Mesendoderm (in vitro differentiated cells): ENCODE measurements around the gene SRXN1.
"Not testable (repeated sequence)": the region's sequence is repeated elsewhere in the genome, so short reads cannot be mapped to it uniquely, and the experiment has no call there.

ENCODE experiments used
- DNase-seq: peaks from one replicate; pipeline ENCODE4 v3.0.0; 2013
- H2AK5ac ChIP-seq: 2 replicates; pipeline ENCODE4 v1.6.1; 2013; ENCODE audit warnings: low read length, inconsistent platforms
- H2BK120ac ChIP-seq: 2 replicates; pipeline ENCODE4 v1.6.1; 2013; ENCODE audit warnings: low read depth, mild to moderate bottlenecking, low read length, moderate library complexity, mixed read lengths
- H2BK15ac ChIP-seq: replicated peaks from 2 replicates; pipeline ENCODE4 v1.6.1; 2013; ENCODE audit warnings: low read depth, mild to moderate bottlenecking, moderate library complexity
- H2BK5ac ChIP-seq: 2 replicates; pipeline ENCODE4 v1.6.1; 2013; ENCODE audit warnings: low read length, inconsistent platforms
- H3K18ac ChIP-seq: 2 replicates; pipeline ENCODE4 v1.6.1; 2013; ENCODE audit warnings: mild to moderate bottlenecking, low read length, mixed read lengths
- H3K23ac ChIP-seq: one replicate; pipeline ENCODE4 v1.6.1; 2013; ENCODE audit warnings: low read length
- H3K27ac ChIP-seq: 2 replicates; pipeline ENCODE4 v1.5.1; 2013; ENCODE audit warnings: low read depth, mild to moderate bottlenecking, inconsistent platforms, low read length, moderate library complexity
- H3K27me3 ChIP-seq: 2 replicates; pipeline ENCODE4 v1.6.1; 2013; ENCODE audit warnings: low read length, control low read depth, mild to moderate bottlenecking, inconsistent platforms; ENCODE audit not compliant: insufficient read depth, poor library complexity
- H3K36me3 ChIP-seq: 2 replicates; pipeline ENCODE4 v1.6.1; 2013; ENCODE audit warnings: low read length, inconsistent platforms; ENCODE audit not compliant: control insufficient read depth, insufficient read depth
- H3K4ac ChIP-seq: one replicate; pipeline ENCODE4 v1.6.1; 2013; ENCODE audit warnings: low read depth, mild to moderate bottlenecking, low read length, moderate library complexity
- H3K4me1 ChIP-seq: 2 replicates; pipeline ENCODE4 v1.6.1; 2013; ENCODE audit warnings: low read depth, low read length, inconsistent platforms; ENCODE audit not compliant: control insufficient read depth
- H3K4me2 ChIP-seq: 2 replicates; pipeline ENCODE4 v1.6.1; 2013; ENCODE audit warnings: low read length
- H3K4me3 ChIP-seq: 2 replicates; pipeline ENCODE4 v1.5.1; 2013; ENCODE audit warnings: mild to moderate bottlenecking, low read length
- H3K56ac ChIP-seq: one replicate; pipeline ENCODE4 v1.6.1; 2013; ENCODE audit warnings: low read length
- H3K79me1 ChIP-seq: 2 replicates; pipeline ENCODE4 v1.6.1; 2013; ENCODE audit warnings: low read length, inconsistent platforms
- H3K79me2 ChIP-seq: 2 replicates; pipeline ENCODE4 v1.6.1; 2013; ENCODE audit warnings: mild to moderate bottlenecking, low read length; ENCODE audit not compliant: control insufficient read depth, insufficient read depth
- H3K9ac ChIP-seq: 2 replicates; pipeline ENCODE4 v1.6.1; 2013; ENCODE audit warnings: low read length, inconsistent platforms
- H4K5ac ChIP-seq: one replicate; pipeline ENCODE4 v1.6.1; 2013; ENCODE audit warnings: low read length
- H4K8ac ChIP-seq: one replicate; pipeline ENCODE4 v1.6.1; 2013; ENCODE audit warnings: low read depth, mild to moderate bottlenecking, control low read depth, low read length, moderate library complexity
- WGBS: extraction: QIAGEN DNeasy Blood & Tissue Kit; methylation state at CpG from one replicate; pipeline ENCODE4 v1.1.7; 2013; ENCODE audit warnings: low lambda C conversion rate, missing lambda C conversion rate; ENCODE audit not compliant: insufficient coverage; ENCODE audit errors: extremely low coverage; 5-methylcytosine and 5-hydroxymethylcytosine counted together

SRXN1 gene

GRCh38 chr20:697826-698225 lies 44.8 kb upstream of the SRXN1 start:
- Histone ChIP-seq H3K27ac (no peak overlapping the region), H3K56ac (no peak overlapping the region), H2BK15ac (no peak overlapping the region), H2AK5ac (no peak overlapping the region), H2BK120ac (no peak overlapping the region), H3K36me3 (no peaks in the 10 kb centered on the region), H3K4ac (no peak overlapping the region), H3K79me2 (no peaks in the 10 kb centered on the region), H3K4me3 (no peak overlapping the region), H3K9ac (no peak overlapping the region), H2BK5ac (no peak overlapping the region), H3K79me1 (no peaks in the 10 kb centered on the region), H3K27me3 (no peaks in the 10 kb centered on the region), H3K4me2 (no peak overlapping the region), H3K18ac (no peak overlapping the region), H4K5ac (no peak overlapping the region), H4K8ac (no peak overlapping the region), H3K4me1 (peaks cover 7% of the 10 kb centered on the region), H3K23ac (no peak overlapping the region)
- no CpG with 5 or more reads among the region's 9 CpGs for WGBS
- DNase-seq: no peak

GRCh38 chr20:695165-695866 lies 42.3 kb upstream of the SRXN1 start:
- no peak overlapping the region for H2BK5ac ChIP-seq
- DNase-seq: no peak
- no peaks in the 10 kb centered on the region for H3K36me3 ChIP-seq
- no CpG with 5 or more reads among the region's 2 CpGs for WGBS
- H3K18ac ChIP-seq: no peak overlapping the region
- H2BK120ac ChIP-seq: no peak overlapping the region
- H2BK15ac ChIP-seq: no peak overlapping the region
- no peak overlapping the region for H3K9ac ChIP-seq
- no peak overlapping the region for H3K27ac ChIP-seq
- H3K4me3 ChIP-seq: no peak overlapping the region
- no peak overlapping the region for H3K56ac ChIP-seq
- H4K5ac ChIP-seq: no peak overlapping the region
- no peak overlapping the region for H3K4me2 ChIP-seq
- no peaks in the 10 kb centered on the region for H3K79me1 ChIP-seq
- no peaks in the 10 kb centered on the region for H3K79me2 ChIP-seq
- no peak overlapping the region for H4K8ac ChIP-seq
- no peak overlapping the region for H2AK5ac ChIP-seq
- no peak overlapping the region for H3K23ac ChIP-seq
- H3K27me3 ChIP-seq: no peaks in the 10 kb centered on the region
- H3K4ac ChIP-seq: no peak overlapping the region
- H3K4me1 ChIP-seq: peaks cover 7% of the 10 kb centered on the region

- Histone ChIP-seq H3K23ac (no peak overlapping the region), H2AK5ac (no peak overlapping the region), H3K4me3 (no peak overlapping the region), H2BK120ac (no peak overlapping the region), H3K4me2 (no peak overlapping the region), H4K5ac (no peak overlapping the region), H3K18ac (no peak overlapping the region), H3K27ac (no peak overlapping the region), H3K36me3 (no peaks in the 10 kb centered on the region), H3K27me3 (no peaks in the 10 kb centered on the region), H3K9ac (no peak overlapping the region), H3K4ac (no peak overlapping the region), H3K79me2 (no peaks in the 10 kb centered on the region), H4K8ac (no peak overlapping the region), H2BK15ac (no peak overlapping the region), H3K56ac (no peak overlapping the region), H3K4me1 (peaks cover 4% of the 10 kb centered on the region), H2BK5ac (no peak overlapping the region), H3K79me1 (no peaks in the 10 kb centered on the region)
- WGBS: no CpG with 5 or more reads among the region's 4 CpGs
- DNase-seq: no peak
These were observed 41.5 kb upstream of the SRXN1 start for GRCh38 chr20:694496-694895.

- H2BK15ac ChIP-seq, H3K4me3 ChIP-seq, H2AK5ac ChIP-seq, H3K27ac ChIP-seq, H2BK5ac ChIP-seq, DNase-seq, H2BK120ac ChIP-seq, H3K4me1 ChIP-seq, H3K56ac ChIP-seq, H3K23ac ChIP-seq, H3K18ac ChIP-seq, H3K4me2 ChIP-seq, H3K9ac ChIP-seq, H3K36me3 ChIP-seq, H4K8ac ChIP-seq, H3K79me2 ChIP-seq, H3K79me1 ChIP-seq, H3K27me3 ChIP-seq, H3K4ac ChIP-seq, H4K5ac ChIP-seq: not testable (repeated sequence)
- WGBS: no CpG with 5 or more reads among the region's 10 CpGs
These were observed 40.8 kb upstream of the SRXN1 start for GRCh38 chr20:693786-694185.

GRCh38 chr20:692044-692443 lies 39.0 kb upstream of the SRXN1 start:
- Histone ChIP-seq H3K79me2 (no peaks in the 10 kb centered on the region), H3K27me3 (no peaks in the 10 kb centered on the region), H2AK5ac (no peak overlapping the region), H4K8ac (no peak overlapping the region), H3K4me3 (no peak overlapping the region), H3K23ac (no peak overlapping the region), H2BK5ac (no peak overlapping the region), H3K36me3 (no peaks in the 10 kb centered on the region), H3K4me2 (no peak overlapping the region), H3K9ac (no peak overlapping the region), H2BK15ac (no peak overlapping the region), H4K5ac (no peak overlapping the region), H3K79me1 (no peaks in the 10 kb centered on the region), H3K4me1 (no peaks in the 10 kb centered on the region), H2BK120ac (no peak overlapping the region), H3K18ac (no peak overlapping the region), H3K56ac (no peak overlapping the region), H3K4ac (no peak overlapping the region), H3K27ac (no peak overlapping the region)
- DNase-seq: no peak
- WGBS: no CpG with 5 or more reads among the region's 1 CpG

GRCh38 chr20:689947-690346 lies 36.9 kb upstream of the SRXN1 start:
- H4K5ac ChIP-seq: no peak overlapping the region
- H3K79me2 ChIP-seq: no peaks in the 10 kb centered on the region
- H2BK120ac ChIP-seq: no peak overlapping the region
- no CpG with 5 or more reads among the region's 1 CpG for WGBS
- H3K27me3 ChIP-seq: no peaks in the 10 kb centered on the region
- no peak overlapping the region for H2BK15ac ChIP-seq
- no peak overlapping the region for H3K9ac ChIP-seq
- H3K4me1 ChIP-seq: no peaks in the 10 kb centered on the region
- H3K27ac ChIP-seq: no peak overlapping the region
- no peaks in the 10 kb centered on the region for H3K36me3 ChIP-seq
- H3K56ac ChIP-seq: no peak overlapping the region
- H3K18ac ChIP-seq: no peak overlapping the region
- H2AK5ac ChIP-seq: no peak overlapping the region
- H2BK5ac ChIP-seq: no peak overlapping the region
- H4K8ac ChIP-seq: no peak overlapping the region
- H3K4ac ChIP-seq: no peak overlapping the region
- no peak overlapping the region for H3K23ac ChIP-seq
- no peak overlapping the region for H3K4me3 ChIP-seq
- no peak for DNase-seq
- no peak overlapping the region for H3K4me2 ChIP-seq
- H3K79me1 ChIP-seq: no peaks in the 10 kb centered on the region
